Nephron (organoid): ENCODE measurements around the gene CAVIN1.
A peak's percentile ranks its signal among the peaks of the same experiment; 100 is the strongest.

Experiments
- H3K27ac Mint-ChIP-seq, 3 experiments: 2 replicates each; pipeline ENCODE4 v1.8.0; 2020; ENCODE audit warnings: mixed read lengths in 3 of 3, mild to moderate bottlenecking in 2 of 3, moderate library complexity in 1 of 3
- H3K27me3 Mint-ChIP-seq: 2 replicates; pipeline ENCODE4 v1.8.0; 2021; ENCODE audit warnings: low read depth, mild to moderate bottlenecking, moderate library complexity, mixed read lengths
- H3K36me3 Mint-ChIP-seq: 2 replicates; pipeline ENCODE4 v1.8.0; 2020; ENCODE audit warnings: low read depth, mixed read lengths
- H3K4me1 Mint-ChIP-seq: 2 replicates; pipeline ENCODE4 v1.8.0; 2020; ENCODE audit warnings: mixed read lengths
- H3K4me3 Mint-ChIP-seq, 3 experiments: 2 replicates each; pipeline ENCODE4 v1.8.0; 2020; ENCODE audit warnings: mild to moderate bottlenecking in 3 of 3, mixed read lengths in 3 of 3, moderate library complexity in 2 of 3
- H3K9me3 Mint-ChIP-seq: 2 replicates; pipeline ENCODE4 v1.8.0; 2020; ENCODE audit warnings: mixed read lengths
- TF ChIP-seq, protein P1 (sequence below), 3 experiments: fragments of 200-600 bp; sonication (generic); IDR thresholded peaks; one replicate each; pipeline ENCODE4 v1.5.0; 2021; ENCODE audit warnings: antibody characterized with exemption in 3 of 3; ENCODE audit not compliant: unreplicated experiment in 3 of 3

CAVIN1 gene

DNA sequence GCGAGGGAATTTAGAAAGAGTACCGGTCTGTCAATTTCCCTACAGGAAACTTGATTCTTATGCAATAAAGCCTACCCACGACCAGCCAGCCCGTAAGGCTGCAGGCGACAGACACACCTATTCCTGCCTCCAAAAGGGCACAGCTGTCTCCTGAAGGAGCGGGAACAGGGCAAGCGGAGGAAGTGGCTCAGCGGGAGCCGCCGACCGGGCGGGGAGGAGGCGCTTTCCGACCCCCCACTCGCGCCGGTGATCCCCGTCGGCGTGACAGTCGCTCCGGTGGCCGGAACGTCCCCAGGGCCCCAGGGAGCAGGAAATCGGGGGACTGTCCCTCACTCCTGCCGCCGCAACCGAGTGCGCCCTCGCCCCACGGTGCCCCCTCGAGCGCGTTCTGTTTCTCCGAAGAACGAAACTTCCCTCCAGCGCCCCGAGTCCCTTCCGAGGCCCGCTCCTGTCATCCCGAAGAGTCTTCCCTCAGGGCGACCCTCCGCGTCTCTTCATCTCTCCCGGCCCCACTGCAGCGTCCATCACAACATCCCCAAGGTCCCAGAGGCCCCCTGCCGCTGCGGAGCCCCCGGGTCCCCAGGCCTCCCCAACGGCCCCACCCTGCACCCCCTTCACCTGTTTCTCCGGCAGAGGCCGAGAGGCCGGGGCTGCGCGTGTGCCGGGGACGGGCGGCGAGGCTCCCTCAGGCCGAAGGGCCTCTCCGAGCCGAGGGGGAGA is 35.2 kb downstream of the CAVIN1 start:
- Mint-ChIP-seq H3K4me3 (peak overlapping the region; percentile 94 to 98 (median 95)), H3K36me3 (peaks cover 3% of the 10 kb centered on the region), H3K27me3 (no peaks in the 10 kb centered on the region), H3K27ac (peak overlapping the region; percentile 93 to 96 (median 95)), H3K4me1 (peaks cover 27% of the 10 kb centered on the region), H3K9me3 (no peaks in the 10 kb centered on the region)
- TF ChIP-seq, protein P1, sequence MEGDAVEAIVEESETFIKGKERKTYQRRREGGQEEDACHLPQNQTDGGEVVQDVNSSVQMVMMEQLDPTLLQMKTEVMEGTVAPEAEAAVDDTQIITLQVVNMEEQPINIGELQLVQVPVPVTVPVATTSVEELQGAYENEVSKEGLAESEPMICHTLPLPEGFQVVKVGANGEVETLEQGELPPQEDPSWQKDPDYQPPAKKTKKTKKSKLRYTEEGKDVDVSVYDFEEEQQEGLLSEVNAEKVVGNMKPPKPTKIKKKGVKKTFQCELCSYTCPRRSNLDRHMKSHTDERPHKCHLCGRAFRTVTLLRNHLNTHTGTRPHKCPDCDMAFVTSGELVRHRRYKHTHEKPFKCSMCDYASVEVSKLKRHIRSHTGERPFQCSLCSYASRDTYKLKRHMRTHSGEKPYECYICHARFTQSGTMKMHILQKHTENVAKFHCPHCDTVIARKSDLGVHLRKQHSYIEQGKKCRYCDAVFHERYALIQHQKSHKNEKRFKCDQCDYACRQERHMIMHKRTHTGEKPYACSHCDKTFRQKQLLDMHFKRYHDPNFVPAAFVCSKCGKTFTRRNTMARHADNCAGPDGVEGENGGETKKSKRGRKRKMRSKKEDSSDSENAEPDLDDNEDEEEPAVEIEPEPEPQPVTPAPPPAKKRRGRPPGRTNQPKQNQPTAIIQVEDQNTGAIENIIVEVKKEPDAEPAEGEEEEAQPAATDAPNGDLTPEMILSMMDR (IDR thresholded peaks at IDR 0.05; ENCODE audit: unreplicated experiment in 3 of 3) = no peak

DNA sequence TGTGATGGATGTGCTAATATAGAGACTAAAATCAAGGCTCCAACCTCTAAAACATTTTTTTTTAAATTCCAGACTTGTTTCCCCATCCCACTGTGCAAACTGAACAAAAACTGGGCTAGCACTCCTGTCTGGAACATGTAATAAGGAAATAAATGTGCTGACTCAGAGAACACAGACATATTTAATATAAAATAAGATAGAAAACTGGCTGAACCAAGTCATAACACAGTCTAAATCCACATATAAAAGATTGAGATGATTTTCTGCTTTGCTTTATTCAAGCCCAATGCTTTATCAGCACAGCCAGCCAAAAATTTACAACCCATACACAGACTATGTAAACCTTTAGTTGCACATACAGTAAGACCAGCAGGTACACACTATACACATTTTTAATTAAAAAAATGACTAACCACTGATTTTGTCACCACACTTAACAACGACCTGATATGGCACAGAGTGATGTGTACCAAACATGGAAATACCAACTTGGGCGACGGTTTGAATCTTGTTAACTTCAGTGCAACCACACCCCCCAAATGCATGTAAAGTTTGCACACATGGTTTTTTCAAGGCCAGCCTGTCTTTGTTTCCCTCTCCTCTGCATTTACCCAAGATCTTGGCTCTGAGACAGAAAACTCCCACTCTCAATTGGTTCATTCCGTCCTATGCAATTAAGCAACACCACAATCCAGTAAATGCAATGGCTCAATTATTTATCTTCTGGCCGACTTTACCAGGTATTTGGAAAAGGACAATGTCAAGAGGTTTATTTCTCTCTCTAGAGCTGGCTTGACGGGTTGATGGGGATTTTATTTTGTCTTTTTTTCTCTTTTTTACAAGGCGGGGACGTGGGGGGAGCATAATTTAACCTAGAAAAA is 36.0 kb downstream of the CAVIN1 start:
- H3K4me3 Mint-ChIP-seq = peak overlapping the region; percentile 94 to 98 (median 95)
- H3K9me3 Mint-ChIP-seq = no peaks in the 10 kb centered on the region
- TF ChIP-seq, protein P1 (IDR thresholded peaks at IDR 0.05; ENCODE audit: unreplicated experiment in 3 of 3) = no peak
- peaks cover 8% of the 10 kb centered on the region for H3K36me3 Mint-ChIP-seq
- H3K27ac Mint-ChIP-seq = peak overlapping the region; percentile 93 to 95 (median 95)
- H3K27me3 Mint-ChIP-seq = no peaks in the 10 kb centered on the region
- H3K4me1 Mint-ChIP-seq = peaks cover 33% of the 10 kb centered on the region

DNA sequence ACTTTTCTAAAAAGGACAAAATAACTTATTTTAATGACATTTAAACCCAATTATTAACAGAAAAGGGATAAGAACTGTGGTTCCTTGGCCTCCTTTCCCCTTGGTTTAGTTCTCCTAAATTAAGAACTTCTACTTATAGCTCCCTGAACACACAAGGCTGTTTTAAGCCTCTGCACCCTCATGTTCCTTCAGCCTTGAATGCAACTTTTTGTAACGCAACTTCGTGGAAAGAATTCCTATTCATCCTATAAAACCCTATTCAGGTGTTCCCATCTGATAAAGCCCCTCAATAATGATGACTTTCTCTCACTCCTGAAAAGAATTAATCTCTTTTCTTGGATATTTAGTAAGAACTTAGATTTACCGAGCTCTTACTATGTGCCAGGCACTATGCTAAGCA is 41.2 kb downstream of the CAVIN1 start:
- Mint-ChIP-seq H3K36me3 (peaks cover 12% of the 10 kb centered on the region), H3K4me1 (peaks cover 47% of the 10 kb centered on the region), H3K27ac (peak overlapping the region in 2 of 3 experiments; percentile 42 to 52), H3K9me3 (no peaks in the 10 kb centered on the region), H3K4me3 (peak overlapping the region in 1 of 3 experiments; percentile 9), H3K27me3 (no peaks in the 10 kb centered on the region)
- TF ChIP-seq, protein P1 (IDR thresholded peaks at IDR 0.05; ENCODE audit: unreplicated experiment in 3 of 3) = no peak

DNA sequence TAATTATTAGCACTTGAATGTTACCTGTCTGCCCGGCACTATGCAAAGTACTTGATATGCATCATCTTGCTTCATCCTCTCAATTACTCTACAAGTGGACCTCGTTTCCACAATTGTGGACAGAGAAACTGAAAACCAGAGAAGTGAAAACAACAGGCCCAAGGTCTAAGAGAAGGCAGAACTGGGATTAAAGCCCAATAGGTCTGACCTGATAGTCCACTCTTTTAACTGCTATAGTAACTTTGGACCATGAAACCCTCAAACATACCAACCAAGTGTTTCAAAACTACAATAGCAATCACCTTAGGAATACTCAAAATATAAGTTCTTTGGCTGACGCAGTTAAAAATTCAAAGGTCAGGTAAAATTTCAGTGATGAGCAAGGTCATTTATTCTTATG is 42.1 kb downstream of the CAVIN1 start:
- H3K27ac Mint-ChIP-seq = peak overlapping the region in 1 of 3 experiments; percentile 44
- TF ChIP-seq, protein P1 (IDR thresholded peaks at IDR 0.05; ENCODE audit: unreplicated experiment in 3 of 3) = no peak
- H3K9me3 Mint-ChIP-seq = no peaks in the 10 kb centered on the region
- H3K27me3 Mint-ChIP-seq = no peaks in the 10 kb centered on the region
- peak overlapping the region in 1 of 3 experiments; percentile 38 for H3K4me3 Mint-ChIP-seq
- peaks cover 40% of the 10 kb centered on the region for H3K4me1 Mint-ChIP-seq
- peaks cover 9% of the 10 kb centered on the region for H3K36me3 Mint-ChIP-seq

DNA sequence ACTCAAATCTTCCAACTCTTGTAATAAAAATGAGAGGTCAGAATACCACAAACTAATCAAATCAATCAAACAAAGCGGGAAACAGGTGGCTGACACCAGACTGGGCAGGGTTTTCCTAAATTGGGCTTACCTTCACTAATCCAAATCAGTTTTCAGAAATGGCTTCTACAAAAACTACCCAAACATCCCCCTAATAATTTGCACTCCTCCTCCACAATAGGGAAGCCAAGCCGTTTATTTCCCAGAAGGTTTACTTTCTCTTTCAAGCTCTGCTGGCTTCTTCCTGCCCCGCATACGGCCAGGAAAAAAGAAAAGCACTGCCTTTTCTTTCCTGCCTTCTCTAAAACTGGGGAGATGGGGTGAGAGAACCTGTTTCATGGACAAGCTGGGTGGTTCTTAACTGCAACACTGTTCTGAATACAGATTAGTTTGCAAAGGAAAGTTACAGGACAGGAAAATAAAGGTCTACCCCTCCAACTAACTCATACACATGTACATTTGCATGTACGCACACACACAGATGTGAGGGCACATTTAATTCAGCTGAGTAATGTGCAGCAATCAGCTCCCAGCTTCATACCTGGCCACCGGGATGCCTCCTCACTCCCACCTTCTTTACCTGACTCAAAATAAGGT is 44.0 kb downstream of the CAVIN1 start:
- TF ChIP-seq, protein P1 (IDR thresholded peaks at IDR 0.05; ENCODE audit: unreplicated experiment in 3 of 3) = no peak
- peak overlapping the region; percentile 92 to 95 (median 95) for H3K27ac Mint-ChIP-seq
- H3K4me3 Mint-ChIP-seq = peak overlapping the region; percentile 51 to 63 (median 55)
- H3K27me3 Mint-ChIP-seq = no peaks in the 10 kb centered on the region
- peaks cover 36% of the 10 kb centered on the region for H3K4me1 Mint-ChIP-seq
- no peaks in the 10 kb centered on the region for H3K9me3 Mint-ChIP-seq
- peaks cover 9% of the 10 kb centered on the region for H3K36me3 Mint-ChIP-seq
